Activated CD4-positive, alpha-beta memory T cell treated with anti-CD3 and anti-CD28 coated beads, Interleukin-2, amount 10 ng/mL, durations not matched to agents 7 days and 5 days (primary cell): Measurements from ENCODE around the gene CYCS. TPM values are rescaled to one million over a fixed set of nuclear protein-coding genes. Genes with fewer than 3 reads are reported as not detected.
"Not testable (repeated sequence)": the region's sequence is repeated elsewhere in the genome, so short reads cannot be mapped to it uniquely, and the experiment has no call there.

Experiments
- CTCF ChIA-PET: fragments of 350-600 bp; sonication (Branson Sonifier 250); formaldehyde crosslinking; loops from one replicate; lab custom pipeline; 2021; ENCODE audit warnings: antibody characterized with exemption, inconsistent platforms; lab: Charles Lee
- POLR2A ChIA-PET: fragments of 350-600 bp; sonication (Branson Sonifier 250); formaldehyde crosslinking; loops from one replicate; lab custom pipeline; 2021; ENCODE audit warnings: antibody characterized with exemption; lab: Charles Lee
- DNase-seq: peaks from one replicate; pipeline ENCODE4 v3.0.0-alpha.2; 2020
- H3K27ac Mint-ChIP-seq: one replicate; pipeline ENCODE4 v1.8.0; 2021; ENCODE audit warnings: mild to moderate bottlenecking, mixed read lengths
- H3K27me3 Mint-ChIP-seq: one replicate; pipeline ENCODE4 v1.8.0; 2021; ENCODE audit warnings: mixed read lengths
- H3K36me3 Mint-ChIP-seq: one replicate; pipeline ENCODE4 v1.8.0; 2021; ENCODE audit warnings: low read depth, mixed read lengths
- H3K4me1 Mint-ChIP-seq: one replicate; pipeline ENCODE4 v1.8.0; 2021; ENCODE audit warnings: mixed read lengths
- H3K4me3 Mint-ChIP-seq: one replicate; pipeline ENCODE4 v1.8.0; 2021; ENCODE audit warnings: mild to moderate bottlenecking, mixed read lengths
- H3K9me3 Mint-ChIP-seq: one replicate; pipeline ENCODE4 v1.8.0; 2021; ENCODE audit warnings: mixed read lengths
- total RNA-seq, 2 experiments: library from RNA; stranded (reverse); gene quantifications; one replicate each; pipeline ENCODE4 v1.2.3, GENCODE V29; 2021

The CYCS gene
- total RNA-seq, 2 experiments from 2014 or later, result 108 to 111 TPM

DNA sequence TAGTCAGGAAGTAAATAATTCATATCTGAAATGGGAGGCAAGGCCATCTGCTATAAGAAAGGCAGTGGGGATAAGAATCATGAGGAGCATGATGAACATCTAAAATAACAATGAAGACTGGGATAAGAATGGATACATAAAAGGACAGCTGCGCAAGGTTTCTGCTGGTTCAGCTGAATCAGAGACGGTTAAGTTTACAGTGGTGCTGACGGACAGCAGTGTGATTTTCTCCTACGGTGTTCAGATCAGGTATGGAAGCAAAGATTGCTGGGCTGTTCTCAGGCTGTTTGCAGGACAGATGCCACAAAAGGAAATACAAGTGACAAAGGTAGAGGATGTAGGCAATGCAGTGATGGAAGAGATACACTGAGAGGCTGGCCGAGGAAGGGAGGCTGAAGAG lies 8.4 kb downstream of the CYCS start:
- no peak for DNase-seq
- Mint-ChIP-seq H3K4me3 (no peak overlapping the region), H3K27ac (no peak overlapping the region), H3K9me3 (no peaks in the 10 kb centered on the region), H3K27me3 (no peaks in the 10 kb centered on the region), H3K4me1 (peaks cover 29% of the 10 kb centered on the region), H3K36me3 (peaks cover 24% of the 10 kb centered on the region)
- ChIA-PET POLR2A (interaction anchor here (3.6 kb wide), 1 partner anchor 10 kb away, joined by 30 read pairs; the partner anchor contains the start of gene CYCS), CTCF (interaction anchor here (4.1 kb wide), 1 partner anchor 18 kb away, joined by 24 read pairs; no protein-coding TSS in a partner anchor)

DNA sequence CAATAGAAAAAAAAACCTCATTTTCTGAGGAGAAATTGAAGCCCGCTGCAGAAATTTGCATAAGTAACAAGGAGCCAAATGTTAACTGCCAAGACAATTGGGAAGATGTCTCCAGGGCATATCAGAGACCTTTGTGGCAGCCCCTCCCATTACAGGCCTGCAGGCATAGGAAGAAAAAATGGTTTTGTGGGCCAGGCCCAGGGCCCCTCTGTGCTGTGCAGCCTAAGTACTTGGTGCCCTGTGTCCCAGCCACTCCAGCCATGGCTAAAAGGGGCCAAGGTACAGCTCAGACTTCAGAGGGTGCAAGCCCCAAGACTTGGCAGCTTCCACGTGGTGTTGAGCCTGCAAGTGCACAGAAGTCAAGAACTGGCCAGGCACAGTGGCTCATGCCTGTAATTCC lies 14.5 kb downstream of the CYCS start:
- H3K27me3 Mint-ChIP-seq, H3K9me3 Mint-ChIP-seq, POLR2A ChIA-PET: not testable (repeated sequence)

DNA sequence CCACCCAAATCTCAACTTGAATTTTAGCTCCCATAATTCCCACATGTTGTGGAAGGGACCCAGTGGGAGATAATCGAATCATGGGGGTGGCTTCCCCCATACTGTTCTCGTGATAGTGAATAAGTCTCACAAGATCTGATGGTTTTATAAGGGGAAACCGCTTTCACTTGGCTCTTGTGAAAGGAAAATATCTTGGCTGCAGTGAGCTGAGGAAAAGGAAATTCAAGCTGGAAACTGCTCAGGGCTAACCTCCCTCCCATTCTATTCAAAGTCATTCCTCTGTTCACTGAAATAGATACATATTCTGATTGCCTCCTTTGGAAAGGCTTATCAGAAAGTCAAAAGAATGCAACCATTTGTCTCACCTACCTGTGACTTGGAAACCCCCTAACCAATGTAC lies 15.8 kb downstream of the CYCS start:
- ChIA-PET POLR2A (interaction anchor here (1.6 kb wide), 1 partner anchor 15 kb away, joined by 8 read pairs; the partner anchor contains the start of gene CYCS), CTCF (interaction anchor here (1.4 kb wide), 1 partner anchor 11 kb away, joined by 5 read pairs; no protein-coding TSS in a partner anchor)
- Mint-ChIP-seq H3K27me3 (peaks cover 7% of the 10 kb centered on the region), H3K9me3 (no peaks in the 10 kb centered on the region), H3K4me1 (no peaks in the 10 kb centered on the region), H3K27ac (no peak overlapping the region), H3K4me3 (no peak overlapping the region), H3K36me3 (peaks cover 4% of the 10 kb centered on the region)
- no peak for DNase-seq

More for the DNA sequence above, 14.5 kb downstream of the CYCS start:
- H3K27ac Mint-ChIP-seq, H3K4me3 Mint-ChIP-seq, H3K36me3 Mint-ChIP-seq, DNase-seq, CTCF ChIA-PET, H3K4me1 Mint-ChIP-seq: not testable (repeated sequence)

DNA sequence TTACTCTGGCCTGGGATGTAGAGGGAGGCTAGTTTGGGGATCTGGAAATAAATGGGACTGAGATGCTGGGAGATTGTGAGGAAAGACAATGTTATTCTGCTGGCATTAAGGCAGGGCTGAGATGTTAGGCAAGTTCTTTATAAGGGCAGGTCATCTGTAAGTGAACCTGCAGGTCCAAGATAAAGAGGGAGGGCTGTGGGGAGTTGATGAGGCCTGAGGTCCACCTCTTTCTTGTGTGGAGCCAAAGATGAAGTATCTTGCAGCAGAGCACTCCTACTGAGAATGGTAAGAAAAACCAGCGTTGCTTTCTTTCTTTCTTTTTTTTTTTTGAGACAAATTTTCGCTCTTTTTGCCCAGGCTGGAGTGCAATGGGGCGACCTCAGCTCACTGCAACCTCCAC lies 19.1 kb downstream of the CYCS start:
- CTCF ChIA-PET, result interaction anchor here (1.0 kb wide), 1 partner anchor 13 kb away, joined by 3 read pairs; no protein-coding TSS in a partner anchor
- no peak for DNase-seq
- no peaks in the 10 kb centered on the region for H3K4me1 Mint-ChIP-seq
- peaks cover 7% of the 10 kb centered on the region for H3K27me3 Mint-ChIP-seq
- POLR2A ChIA-PET, result no interaction called here
- H3K27ac Mint-ChIP-seq, result no peak overlapping the region
- H3K36me3 Mint-ChIP-seq, result no peaks in the 10 kb centered on the region
- no peaks in the 10 kb centered on the region for H3K9me3 Mint-ChIP-seq
- H3K4me3 Mint-ChIP-seq, result no peak overlapping the region

DNA sequence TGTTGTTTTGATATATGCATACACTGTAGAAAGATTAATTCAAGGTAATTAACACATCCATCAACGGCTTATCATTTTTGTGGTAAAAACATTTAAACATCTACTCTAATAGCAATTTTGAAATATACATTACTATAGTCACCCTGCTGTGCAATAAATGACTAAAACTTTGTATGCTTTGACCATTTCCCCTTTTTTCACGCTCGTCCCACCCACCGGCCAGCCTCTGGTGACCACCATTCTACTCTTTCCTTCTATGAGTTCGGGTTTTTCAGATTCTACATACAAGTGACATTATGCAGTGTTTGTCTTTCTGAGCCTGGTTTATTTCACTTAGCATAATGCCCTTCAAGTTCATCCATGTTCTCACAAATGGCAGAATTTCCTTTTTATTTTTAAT lies 21.3 kb downstream of the CYCS start:
- ChIA-PET CTCF (no interaction called here), POLR2A (no interaction called here)
- no peaks in the 10 kb centered on the region for H3K36me3 Mint-ChIP-seq
- H3K9me3 Mint-ChIP-seq, result no peaks in the 10 kb centered on the region
- H3K4me3 Mint-ChIP-seq, result no peak overlapping the region
- H3K27me3 Mint-ChIP-seq, result peaks cover 7% of the 10 kb centered on the region
- no peak overlapping the region for H3K27ac Mint-ChIP-seq
- H3K4me1 Mint-ChIP-seq, result no peaks in the 10 kb centered on the region
- DNase-seq, result no peak

DNA sequence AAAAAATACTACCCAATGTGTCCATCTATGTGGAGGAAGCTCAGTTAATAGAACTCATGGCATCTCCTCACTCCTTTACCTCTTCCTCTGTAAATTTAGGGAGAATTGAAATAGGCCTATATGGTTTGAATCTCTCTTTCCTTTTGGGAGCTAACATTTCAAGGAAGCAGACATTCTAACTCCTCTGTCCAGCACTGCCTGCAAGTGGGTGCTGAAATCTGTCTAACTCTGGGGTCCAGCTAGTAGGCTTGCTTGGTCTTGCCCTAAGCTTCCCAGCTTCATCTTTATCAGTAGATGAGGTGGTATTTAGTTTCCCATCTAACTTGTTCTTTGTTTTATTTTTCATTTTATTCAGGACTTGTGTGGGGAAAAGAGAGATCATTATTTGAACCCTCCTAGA lies 23.2 kb downstream of the CYCS start:
- peaks cover 1% of the 10 kb centered on the region for H3K4me1 Mint-ChIP-seq
- POLR2A ChIA-PET, result interaction anchor here (0.7 to 3.9 kb wide), 2 partner anchors 23 to 330 kb away, joined by 4 to 16 read pairs; partner anchors contain the start of gene CYCS
- no peak for DNase-seq
- no peak overlapping the region for H3K27ac Mint-ChIP-seq
- H3K36me3 Mint-ChIP-seq, result no peaks in the 10 kb centered on the region
- peaks cover 10% of the 10 kb centered on the region for H3K27me3 Mint-ChIP-seq
- H3K4me3 Mint-ChIP-seq, result no peak overlapping the region
- no peaks in the 10 kb centered on the region for H3K9me3 Mint-ChIP-seq
- CTCF ChIA-PET, result interaction anchor here (0.6 to 1.9 kb wide), 5 partner anchors 10 to 1533 kb away, joined by 3 to 10 read pairs (median 4); no protein-coding TSS in a partner anchor

DNA sequence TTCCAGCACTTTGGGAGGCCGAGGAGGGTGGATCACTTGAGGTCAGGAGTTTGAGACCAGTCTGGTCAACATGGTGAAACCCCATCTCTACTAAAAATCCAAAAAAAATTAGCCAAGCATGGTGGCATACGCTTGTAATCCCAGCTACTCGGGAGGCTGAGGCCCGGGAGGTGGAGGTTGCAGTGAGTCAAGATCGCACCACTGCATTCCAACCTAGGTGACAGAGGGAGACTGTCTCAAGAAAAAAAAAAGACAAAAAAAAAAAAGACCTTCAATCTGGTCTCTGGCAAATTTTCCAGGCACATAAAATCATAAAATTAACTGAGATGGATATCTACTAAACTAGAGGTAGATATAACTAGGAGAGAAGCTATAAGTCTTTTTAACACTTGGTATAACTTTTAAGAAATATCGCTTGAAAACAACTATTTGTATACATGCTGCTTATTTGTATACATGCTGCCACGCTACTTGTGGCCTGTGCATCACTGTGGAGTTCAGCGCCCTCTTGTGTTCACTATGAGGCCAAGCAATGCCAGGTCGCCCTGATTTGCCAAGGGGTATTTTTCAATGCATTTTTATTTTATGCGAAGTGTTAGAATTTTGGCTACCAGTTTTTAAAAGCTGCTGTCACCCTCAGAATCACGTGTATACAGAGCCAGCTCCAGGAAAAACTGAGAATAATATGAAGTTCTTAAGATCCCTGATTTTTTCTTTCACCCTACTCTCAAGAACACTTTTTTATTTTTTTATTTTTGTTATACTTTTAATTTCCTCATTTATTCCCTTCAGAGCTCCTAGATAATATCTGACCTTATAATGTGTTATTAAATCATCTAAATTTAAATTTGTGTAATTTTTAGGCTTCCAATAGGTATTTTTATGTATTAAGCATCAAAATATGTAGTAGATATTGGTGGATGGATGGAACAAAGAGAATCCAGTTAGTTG lies 26.7 kb downstream of the CYCS start:
- no peaks in the 10 kb centered on the region for H3K9me3 Mint-ChIP-seq
- no peak overlapping the region for H3K4me3 Mint-ChIP-seq
- no peaks in the 10 kb centered on the region for H3K36me3 Mint-ChIP-seq
- H3K27ac Mint-ChIP-seq, result no peak overlapping the region
- peak; percentile 73 for DNase-seq
- peaks cover 12% of the 10 kb centered on the region for H3K27me3 Mint-ChIP-seq
- CTCF ChIA-PET, result interaction anchor here (0.7 to 4.0 kb wide), 37 partner anchors 9 to 935 kb away, joined by 3 to 25 read pairs (median 4); partner anchors contain the start of gene CYCS
- POLR2A ChIA-PET, result interaction anchor here (1.3 to 3.9 kb wide), 3 partner anchors 19 to 119 kb away, joined by 3 to 16 read pairs (median 4); partner anchors contain the start of gene CYCS
- peaks cover 10% of the 10 kb centered on the region for H3K4me1 Mint-ChIP-seq

DNA sequence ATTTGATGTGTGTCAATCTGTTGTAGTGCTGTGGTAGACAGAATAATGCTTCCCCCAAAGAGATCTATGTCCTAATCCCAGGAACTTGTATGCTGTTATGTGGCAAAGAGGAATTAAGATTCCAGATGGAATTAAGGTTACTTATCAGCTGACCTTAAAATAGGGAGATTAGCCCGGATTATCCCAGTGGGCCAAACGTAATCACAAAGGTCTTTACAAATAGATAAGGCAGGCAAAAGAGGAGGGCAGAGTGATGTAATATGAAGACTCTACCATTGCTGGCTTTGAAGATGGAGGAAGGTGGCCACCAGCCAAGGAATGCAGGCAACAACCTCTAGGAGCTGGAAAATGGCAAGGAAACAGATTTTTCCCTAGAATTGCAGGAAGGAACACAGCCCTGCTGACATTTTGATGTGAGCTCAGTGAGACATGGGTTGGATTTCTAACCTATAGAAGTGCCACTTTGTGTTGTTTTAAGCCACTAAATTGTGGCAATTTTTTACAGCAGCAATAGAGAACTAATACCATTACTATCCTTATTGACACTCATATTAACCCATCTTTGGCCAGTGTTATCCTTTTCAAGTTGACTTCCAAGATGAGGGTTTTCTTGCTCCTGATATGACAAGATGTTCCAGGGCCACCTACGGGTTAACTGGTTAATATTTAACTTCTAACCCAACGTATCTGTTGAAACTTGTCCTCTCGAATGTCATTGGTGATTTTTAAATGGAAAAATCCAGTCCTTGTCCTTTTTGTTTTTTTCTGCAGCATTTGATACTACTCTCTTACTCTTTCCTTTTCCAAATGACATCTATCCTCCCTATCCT lies 29.3 kb downstream of the CYCS start:
- POLR2A ChIA-PET, result no interaction called here
- no peaks in the 10 kb centered on the region for H3K9me3 Mint-ChIP-seq

DNA sequence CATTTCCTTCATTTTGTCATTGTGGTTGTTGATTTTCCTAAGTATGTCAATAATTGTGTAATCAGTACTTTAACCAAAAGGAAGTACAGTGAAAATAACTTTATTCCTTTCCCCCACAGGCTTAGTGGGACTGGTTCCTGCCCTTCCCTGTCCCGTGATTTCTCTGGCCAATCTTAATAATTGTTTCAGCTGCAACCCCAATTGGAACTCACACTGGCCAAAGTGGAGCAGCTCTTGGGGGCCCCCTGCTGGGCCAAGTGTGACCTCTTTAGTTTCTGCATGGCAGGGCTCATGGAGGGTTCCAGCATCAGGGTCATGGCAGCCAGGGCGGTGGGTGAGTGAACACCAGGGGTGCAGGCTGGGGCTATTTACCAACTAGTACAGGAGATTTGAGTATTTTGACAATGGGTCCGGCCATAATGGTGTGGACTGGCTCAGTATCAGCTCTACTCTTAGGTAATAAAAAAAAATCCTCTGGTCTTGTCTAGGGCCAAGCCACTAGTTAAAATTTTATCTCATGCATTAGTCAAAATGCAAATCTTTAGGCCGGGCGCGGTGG lies 31.7 kb downstream of the CYCS start:
- ChIA-PET CTCF (interaction anchor here (0.6 to 6.7 kb wide), 39 partner anchors 9 to 518 kb away, joined by 3 to 86 read pairs (median 4); partner anchors contain the start of genes CYCS and OSBPL3), POLR2A (interaction anchor here (1.4 to 1.7 kb wide), 4 partner anchors 31 to 281 kb away, joined by 3 to 5 read pairs (median 4); partner anchors contain the start of gene CYCS)
- no peaks in the 10 kb centered on the region for H3K9me3 Mint-ChIP-seq
- H3K4me1 Mint-ChIP-seq, result peaks cover 12% of the 10 kb centered on the region
- H3K27me3 Mint-ChIP-seq, result peaks cover 12% of the 10 kb centered on the region
- H3K4me3 Mint-ChIP-seq, result no peak overlapping the region
- H3K27ac Mint-ChIP-seq, result no peak overlapping the region
- peak; percentile 83 for DNase-seq
- H3K36me3 Mint-ChIP-seq, result no peaks in the 10 kb centered on the region

More for the DNA sequence above, 29.3 kb downstream of the CYCS start:
- no peaks in the 10 kb centered on the region for H3K36me3 Mint-ChIP-seq
- peaks cover 12% of the 10 kb centered on the region for H3K27me3 Mint-ChIP-seq
- peaks cover 12% of the 10 kb centered on the region for H3K4me1 Mint-ChIP-seq
- no peak overlapping the region for H3K4me3 Mint-ChIP-seq
- no peak overlapping the region for H3K27ac Mint-ChIP-seq
- CTCF ChIA-PET, result interaction anchor here (0.6 to 3.2 kb wide), 8 partner anchors 24 to 319 kb away, joined by 3 to 35 read pairs (median 9); partner anchors contain the start of gene OSBPL3
- no peak for DNase-seq

DNA sequence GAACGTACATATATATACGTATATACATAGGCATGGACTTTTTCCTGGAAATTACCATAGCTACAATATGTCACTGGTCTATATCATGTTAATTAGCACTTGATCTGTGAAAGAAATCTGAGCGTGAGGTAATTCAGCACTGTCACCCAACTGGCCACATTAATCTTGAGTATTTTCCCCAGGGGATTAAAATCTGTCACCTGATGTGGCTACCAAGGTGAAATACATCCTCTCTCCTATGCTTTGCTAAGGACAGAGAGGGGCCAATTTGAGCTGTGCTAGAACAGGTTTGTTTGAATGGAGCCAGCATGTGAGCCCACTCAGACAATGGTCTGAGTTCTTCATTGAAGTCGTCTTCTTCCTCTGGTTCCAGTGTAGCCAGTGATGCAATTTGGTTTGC lies 33.3 kb downstream of the CYCS start:
- Mint-ChIP-seq H3K36me3 (no peaks in the 10 kb centered on the region), H3K27me3 (peaks cover 9% of the 10 kb centered on the region), H3K4me1 (peaks cover 11% of the 10 kb centered on the region), H3K9me3 (no peaks in the 10 kb centered on the region), H3K27ac (no peak overlapping the region), H3K4me3 (no peak overlapping the region)
- DNase-seq, result no peak
- POLR2A ChIA-PET, result interaction anchor here (1.5 kb wide), 1 partner anchor 280 kb away, joined by 4 read pairs; no protein-coding TSS in a partner anchor
- CTCF ChIA-PET, result interaction anchor here (1.0 to 6.7 kb wide), 10 partner anchors 10 to 516 kb away, joined by 3 to 86 read pairs (median 5); a partner anchor contains a TSS

DNA sequence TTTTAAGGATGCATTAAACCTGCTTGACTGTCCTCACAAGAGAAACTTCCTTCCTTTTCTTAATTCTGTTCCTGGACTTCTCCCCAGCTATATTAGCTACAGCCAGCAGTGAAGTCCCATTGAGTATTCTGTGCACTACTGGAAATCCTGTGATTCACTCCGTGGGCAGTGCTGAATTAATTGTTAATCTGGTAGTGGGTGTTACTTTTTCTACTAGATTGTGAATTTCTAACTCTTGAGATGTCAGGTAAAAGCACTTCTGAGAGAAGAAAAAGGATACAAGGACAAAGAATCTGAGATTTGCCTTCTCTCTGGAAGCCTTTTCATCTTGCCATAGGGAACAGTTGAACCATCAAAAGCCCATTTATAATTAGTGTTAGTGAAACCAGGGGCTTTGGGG lies 33.9 kb downstream of the CYCS start:
- POLR2A ChIA-PET, result no interaction called here
- Mint-ChIP-seq H3K9me3 (no peaks in the 10 kb centered on the region), H3K27ac (no peak overlapping the region), H3K27me3 (peaks cover 9% of the 10 kb centered on the region), H3K4me1 (peaks cover 11% of the 10 kb centered on the region), H3K36me3 (no peaks in the 10 kb centered on the region), H3K4me3 (no peak overlapping the region)
- CTCF ChIA-PET, result interaction anchor here (1.1 to 6.7 kb wide), 8 partner anchors 8 to 426 kb away, joined by 3 to 86 read pairs (median 6); a partner anchor contains a TSS
- no peak for DNase-seq

DNA sequence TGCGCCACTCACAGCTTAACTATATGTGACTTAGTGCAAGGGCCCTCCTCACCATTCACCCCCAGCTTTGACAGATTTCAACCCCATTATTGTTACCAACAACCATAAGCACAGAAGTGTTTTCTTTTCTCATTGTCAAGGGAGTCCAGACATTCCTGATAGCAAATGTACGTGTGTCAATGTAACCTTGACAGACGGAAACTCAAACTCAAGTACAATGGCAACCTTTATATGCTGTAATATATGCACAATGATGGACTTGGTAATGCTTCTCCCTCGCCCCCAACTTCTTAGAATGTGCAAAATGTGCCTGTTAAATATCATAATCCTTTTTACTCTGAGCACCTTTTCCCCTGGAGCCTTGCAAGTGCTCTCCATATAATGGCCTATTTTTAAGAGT lies 34.7 kb downstream of the CYCS start:
- no peaks in the 10 kb centered on the region for H3K9me3 Mint-ChIP-seq
- DNase-seq, result no peak
- H3K27ac Mint-ChIP-seq, result no peak overlapping the region
- H3K4me1 Mint-ChIP-seq, result peaks cover 11% of the 10 kb centered on the region
- ChIA-PET CTCF (interaction anchor here (1.2 to 6.7 kb wide), 6 partner anchors 9 to 425 kb away, joined by 3 to 86 read pairs (median 4); no protein-coding TSS in a partner anchor), POLR2A (no interaction called here)
- H3K27me3 Mint-ChIP-seq, result peaks cover 6% of the 10 kb centered on the region
- no peak overlapping the region for H3K4me3 Mint-ChIP-seq
- H3K36me3 Mint-ChIP-seq, result no peaks in the 10 kb centered on the region
